DOHH2 (cell line): ENCODE measurements around the gene MARK3.

Source experiments
- CTCF ChIP-seq: fragments of 200-600 bp; sonication (generic); IDR thresholded peaks from one replicate; pipeline ENCODE4 v1.5.1; 2014; ENCODE audit warnings: antibody characterized with exemption, mild to moderate bottlenecking, low read depth, low read length; ENCODE audit not compliant: poor library complexity, severe bottlenecking
- EZH2phosphoT487 ChIP-seq: fragments of 200-600 bp; sonication (generic); IDR thresholded peaks from 2 replicates; pipeline ENCODE4 v1.6.1; 2017; ENCODE audit warnings: borderline replicate concordance, mild to moderate bottlenecking, antibody characterized with exemption, low read length, moderate library complexity, mixed read lengths

- TF ChIP-seq CTCF (no peak), EZH2phosphoT487 (no peak)
Observed at GRCh38 chr14:103448097-103448496, 62.9 kb downstream of the MARK3 start.
